ENCODE results near the gene HRH3.

Gene HRH3

DNA sequence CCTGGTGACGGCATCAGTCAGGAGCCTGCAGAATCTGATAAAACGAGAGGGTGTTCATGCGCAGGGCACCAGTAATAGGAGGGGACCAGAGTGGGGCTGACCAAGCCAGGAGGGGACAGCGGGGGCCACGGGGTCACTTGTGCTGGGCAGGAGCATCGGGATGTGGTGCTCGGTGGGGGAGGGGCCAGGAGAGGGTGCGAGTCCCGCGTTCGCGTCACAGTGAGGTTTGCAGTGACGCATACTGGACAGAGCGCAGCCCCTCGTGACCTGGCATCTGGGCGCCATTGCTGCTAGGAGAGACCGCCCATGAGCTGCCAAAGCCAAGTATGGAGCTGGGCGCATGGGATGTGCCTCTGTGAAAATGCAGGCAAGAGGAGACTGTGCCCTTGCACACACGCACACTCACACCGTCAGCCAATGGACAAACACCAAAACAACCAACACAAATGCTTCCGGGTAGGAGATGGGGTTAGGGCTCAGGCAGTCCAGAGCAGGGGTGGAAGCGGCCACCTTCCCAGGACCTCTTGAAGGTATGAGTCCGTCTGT, 51.1 kb downstream of the HRH3 start:
- no peak overlapping the region for H3K9ac ChIP-seq (ENCODE audit: low read length)
- H3K9me3 ChIP-seq (ENCODE audit: control insufficient read depth, insufficient read depth, low read depth, low read length), result no peaks in the 10 kb centered on the region
- H3K27me3 ChIP-seq (ENCODE audit: control insufficient read depth, insufficient read depth, low read length), result no peaks in the 10 kb centered on the region
- H3K27ac ChIP-seq (ENCODE audit: low read depth, low read length), result no peak overlapping the region
- H3K36me3 ChIP-seq (ENCODE audit: control insufficient read depth, insufficient read depth, low read length), result peaks cover 63% of the 10 kb centered on the region
- H3K4me3 ChIP-seq (ENCODE audit: low read depth, low read length), result no peak overlapping the region
- H3K4me1 ChIP-seq (ENCODE audit: control insufficient read depth, insufficient read depth, low read length), result no peaks in the 10 kb centered on the region

DNA sequence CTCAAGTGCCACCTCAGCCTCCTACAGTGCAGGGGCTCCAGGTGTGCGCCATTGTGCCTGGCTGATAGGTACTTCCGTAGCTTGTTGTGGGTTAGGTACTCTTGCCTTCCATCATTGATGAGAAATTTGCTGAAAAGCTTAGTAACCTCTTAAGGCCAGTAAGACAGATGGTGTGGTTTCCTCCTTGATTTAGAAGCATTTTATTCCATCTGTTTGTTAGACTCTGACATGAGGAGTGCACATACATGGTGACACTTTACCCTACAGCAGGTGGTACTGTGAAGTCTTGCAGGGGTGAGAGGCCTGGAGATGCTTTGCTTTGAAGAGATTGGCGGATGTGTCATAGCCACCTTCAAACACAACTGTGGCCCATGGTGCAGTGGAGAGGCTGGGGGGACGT, 52.0 kb downstream of the HRH3 start:
- no peaks in the 10 kb centered on the region for H3K27me3 ChIP-seq (ENCODE audit: control insufficient read depth, insufficient read depth, low read length)
- H3K4me1 ChIP-seq (ENCODE audit: control insufficient read depth, insufficient read depth, low read length), result no peaks in the 10 kb centered on the region
- no peak overlapping the region for H3K27ac ChIP-seq (ENCODE audit: low read depth, low read length)
- H3K36me3 ChIP-seq (ENCODE audit: control insufficient read depth, insufficient read depth, low read length), result peaks cover 70% of the 10 kb centered on the region
- no peak overlapping the region for H3K9ac ChIP-seq (ENCODE audit: low read length)
- H3K9me3 ChIP-seq (ENCODE audit: control insufficient read depth, insufficient read depth, low read depth, low read length), result no peaks in the 10 kb centered on the region
- H3K4me3 ChIP-seq (ENCODE audit: low read depth, low read length), result no peak overlapping the region

DNA sequence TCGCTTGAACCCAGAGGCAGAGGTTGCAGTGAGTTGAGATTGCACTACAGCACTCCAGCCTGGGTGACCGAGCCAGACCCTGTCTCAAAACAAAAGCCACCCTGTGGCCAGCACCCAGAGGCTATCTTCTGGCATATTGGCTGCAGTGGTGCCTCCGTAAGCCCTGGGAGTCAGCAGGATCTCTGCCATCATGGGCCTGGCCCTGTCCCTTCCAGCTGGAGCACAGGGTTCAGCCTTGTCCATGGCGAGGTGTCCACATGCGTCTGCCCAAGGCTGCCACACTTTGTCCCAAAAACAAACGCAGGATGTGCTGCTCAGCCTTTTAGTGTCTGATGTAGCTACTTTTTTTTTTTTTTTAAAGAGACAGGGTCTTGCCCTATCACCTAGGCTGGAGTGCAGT, 52.6 kb downstream of the HRH3 start:
- Histone ChIP-seq H3K27me3 (ENCODE audit: control insufficient read depth, insufficient read depth, low read length) (no peaks in the 10 kb centered on the region), H3K4me3 (ENCODE audit: low read depth, low read length) (no peak overlapping the region), H3K9ac (ENCODE audit: low read length) (no peak overlapping the region), H3K9me3 (ENCODE audit: control insufficient read depth, insufficient read depth, low read depth, low read length) (no peaks in the 10 kb centered on the region), H3K27ac (ENCODE audit: low read depth, low read length) (no peak overlapping the region), H3K4me1 (ENCODE audit: control insufficient read depth, insufficient read depth, low read length) (no peaks in the 10 kb centered on the region), H3K36me3 (ENCODE audit: control insufficient read depth, insufficient read depth, low read length) (peaks cover 72% of the 10 kb centered on the region)

DNA sequence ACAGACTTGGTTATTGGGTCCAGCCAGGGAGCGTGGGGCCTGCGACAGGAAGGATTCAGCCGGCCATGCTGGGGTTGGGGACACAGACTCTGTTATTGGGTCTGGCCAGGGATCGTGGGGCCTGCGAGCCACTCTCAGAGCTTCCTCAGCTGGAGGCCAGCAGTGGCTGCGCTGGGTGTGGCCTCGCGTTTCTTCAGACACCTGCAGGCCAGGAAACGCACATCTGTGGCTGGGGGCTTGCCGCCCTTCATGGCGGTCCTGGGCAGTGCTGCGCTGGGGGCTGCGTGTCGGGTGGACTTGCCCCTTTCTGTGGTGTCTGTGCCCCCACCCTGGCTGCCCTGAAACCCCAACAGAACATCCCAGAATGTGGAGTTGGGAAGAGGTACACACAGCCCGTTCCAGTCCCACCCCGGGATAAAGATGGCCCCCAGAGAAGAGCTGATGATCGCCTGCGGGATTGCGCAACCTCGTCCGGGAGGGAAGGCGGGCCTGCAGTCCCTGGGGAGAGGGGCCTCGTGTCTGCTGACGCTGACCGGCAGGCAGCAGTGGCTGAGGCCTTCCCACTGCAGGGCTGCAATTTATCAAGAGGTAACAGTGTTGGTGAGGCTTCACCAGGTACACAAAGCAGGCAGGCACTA, 54.2 kb downstream of the HRH3 start:
- no peak overlapping the region for H3K27ac ChIP-seq (ENCODE audit: low read depth, low read length)
- H3K36me3 ChIP-seq (ENCODE audit: control insufficient read depth, insufficient read depth, low read length), result peaks cover 80% of the 10 kb centered on the region
- H3K9me3 ChIP-seq (ENCODE audit: control insufficient read depth, insufficient read depth, low read depth, low read length), result no peaks in the 10 kb centered on the region
- no peaks in the 10 kb centered on the region for H3K4me1 ChIP-seq (ENCODE audit: control insufficient read depth, insufficient read depth, low read length)
- no peak overlapping the region for H3K4me3 ChIP-seq (ENCODE audit: low read depth, low read length)
- no peaks in the 10 kb centered on the region for H3K27me3 ChIP-seq (ENCODE audit: control insufficient read depth, insufficient read depth, low read length)
- H3K9ac ChIP-seq (ENCODE audit: low read length), result no peak overlapping the region

Data from HUES6 (cell line).